Subcutaneous adipose tissue (tissue), 4 donors: ENCODE data around the gene KRTAP4-3. TPM values are rescaled to one million over a fixed set of nuclear protein-coding genes. Genes with fewer than 3 reads are reported as not detected.
"Not testable (repeated sequence)": the region's sequence is repeated elsewhere in the genome, so short reads cannot be mapped to it uniquely, and the experiment has no call there.

Experiments used
- CTCF ChIP-seq: fragments of 450-650 bp; IDR thresholded peaks from one replicate; pipeline ENCODE4 v1.5.1; 2016; ENCODE audit warnings: low read depth, mild to moderate bottlenecking, control low read depth, antibody characterized with exemption, moderate library complexity
- small RNA-seq: library from RNA; depleted of rRNA; stranded (forward); fragments of <200 nt; gene quantifications from one replicate; pipeline ENCODE3, GENCODE V24; 2016
- total RNA-seq, 4 donors: library from RNA; depleted of rRNA; stranded (reverse); fragments of >200 nt; gene quantifications; one replicate each; pipeline ENCODE4 v1.1.0, GENCODE V29; 2016

The KRTAP4-3 gene
- total RNA-seq, 4 donors from 2014 or later, result not detected

GRCh38 chr17:41118721-41119120 is 49.3 kb downstream of the KRTAP4-3 start:
- no peak for TF ChIP-seq CTCF

- TF ChIP-seq CTCF, result not testable (repeated sequence)
Measured at GRCh38 chr17:41117846-41118386, 50.1 kb downstream of the KRTAP4-3 start, which contains the start of gene KRTAP4-11. Gene KRTAP4-11 (minus strand): TSS chr17:41118373. CDS start chr17:41118315, 58 bp downstream.

Small RNA genes lying within 50 kb of the gene (small RNA-seq; reads per million reads assigned to genes)
- gene KRTAP4-17P, result not detected

Other genes with a start within 250 kb of the KRTAP4-3 start
- gene KRT23, start 230.6 kb downstream of the KRTAP4-3 start, total RNA-seq, result not detected
- gene KRT39, start 201.3 kb downstream of the KRTAP4-3 start, total RNA-seq, result not detected
- gene KRT40, start 183.9 kb downstream of the KRTAP4-3 start, total RNA-seq, result not detected
- not detected for gene KRTAP3-3, start 174.1 kb downstream of the KRTAP4-3 start, total RNA-seq
- gene KRTAP3-2, start 168.3 kb downstream of the KRTAP4-3 start, total RNA-seq, result not detected
- gene KRTAP3-1, start 159.1 kb downstream of the KRTAP4-3 start, total RNA-seq, result not detected
- not detected for gene KRTAP1-5, start 141.0 kb downstream of the KRTAP4-3 start, total RNA-seq
- not detected for gene KRTAP1-4, start 138.0 kb downstream of the KRTAP4-3 start, total RNA-seq
- not detected for gene KRTAP1-3, start 133.3 kb downstream of the KRTAP4-3 start, total RNA-seq
- not detected for gene KRTAP1-1, start 126.8 kb downstream of the KRTAP4-3 start, total RNA-seq
- gene KRTAP2-1, start 120.9 kb downstream of the KRTAP4-3 start, total RNA-seq, result not detected
- not detected for gene KRTAP2-2, start 113.0 kb downstream of the KRTAP4-3 start, total RNA-seq
- not detected for gene KRTAP2-3, start 108.1 kb downstream of the KRTAP4-3 start, total RNA-seq
- not detected for gene KRTAP2-4, start 102.3 kb downstream of the KRTAP4-3 start, total RNA-seq
- not detected for gene KRTAP4-7, start 84.1 kb downstream of the KRTAP4-3 start, total RNA-seq
- not detected for gene KRTAP4-8, start 70.1 kb downstream of the KRTAP4-3 start, total RNA-seq
- not detected for gene KRTAP4-16, start 66.0 kb downstream of the KRTAP4-3 start, total RNA-seq
- not detected for gene KRTAP4-9, start 62.8 kb downstream of the KRTAP4-3 start, total RNA-seq
- gene KRTAP4-11, start 49.8 kb downstream of the KRTAP4-3 start, total RNA-seq, result not detected
- not detected for gene KRTAP4-12, start 44.0 kb downstream of the KRTAP4-3 start, total RNA-seq
- gene KRTAP4-6, start 27.7 kb downstream of the KRTAP4-3 start, total RNA-seq, result not detected
- not detected for gene KRTAP4-5, start 18.4 kb downstream of the KRTAP4-3 start, total RNA-seq
- not detected for gene KRTAP4-4, start 7.5 kb downstream of the KRTAP4-3 start, total RNA-seq
- gene KRTAP4-2, start 10.0 kb upstream of the KRTAP4-3 start, total RNA-seq, result not detected
- not detected for gene KRTAP4-1, start 16.7 kb upstream of the KRTAP4-3 start, total RNA-seq
- not detected for gene KRTAP9-1, start 21.7 kb upstream of the KRTAP4-3 start, total RNA-seq
- gene KRTAP9-2, start 58.4 kb upstream of the KRTAP4-3 start, total RNA-seq, result not detected
- not detected for gene KRTAP9-3, start 64.2 kb upstream of the KRTAP4-3 start, total RNA-seq
- gene KRTAP9-8, start 69.8 kb upstream of the KRTAP4-3 start, total RNA-seq, result not detected
- gene KRTAP9-4, start 81.5 kb upstream of the KRTAP4-3 start, total RNA-seq, result not detected
- not detected for gene KRTAP9-9, start 87.2 kb upstream of the KRTAP4-3 start, total RNA-seq
- gene KRTAP9-6, start 97.2 kb upstream of the KRTAP4-3 start, total RNA-seq, result not detected
- not detected for gene KRTAP9-7, start 107.5 kb upstream of the KRTAP4-3 start, total RNA-seq
- gene KRTAP29-1, start 134.6 kb upstream of the KRTAP4-3 start, total RNA-seq, result not detected
- gene KRTAP16-1, start 141.1 kb upstream of the KRTAP4-3 start, total RNA-seq, result not detected
- gene KRTAP17-1, start 147.5 kb upstream of the KRTAP4-3 start, total RNA-seq, result not detected
- not detected for gene KRT33A, start 182.6 kb upstream of the KRTAP4-3 start, total RNA-seq
- gene KRT33B, start 201.6 kb upstream of the KRTAP4-3 start, total RNA-seq, result not detected
- not detected for gene KRT34, start 214.1 kb upstream of the KRTAP4-3 start, total RNA-seq
- gene KRT31, start 229.4 kb upstream of the KRTAP4-3 start, total RNA-seq, result not detected